Keratinocyte (primary cell): ENCODE measurements around the gene EFCAB12. TPM values are rescaled to one million over a fixed set of nuclear protein-coding genes. Genes with fewer than 3 reads are reported as not detected.

Experiments
- DNase-seq: peaks from one replicate; pipeline ENCODE4 v3.0.0-alpha.2; 2011; ENCODE audit warnings: low read depth, missing footprints, low spot score
- FAIRE-seq: peaks from 2 replicates; lab custom pipeline; 2011; peaks lifted over from hg19 to GRCh38; lab: Jason Lieb, UNC
- H2AFZ ChIP-seq: 2 replicates; pipeline ENCODE4 v1.6.0; 2012; ENCODE audit warnings: low read length, control low read depth, inconsistent platforms; ENCODE audit not compliant: control insufficient read depth
- H3K27ac ChIP-seq: 2 replicates; pipeline ENCODE4 v1.5.1; 2011; ENCODE audit warnings: low read length; ENCODE audit not compliant: control insufficient read depth, insufficient read depth
- H3K27me3 ChIP-seq: 3 replicates; pipeline ENCODE4 v1.6.0; 2011; ENCODE audit warnings: low read length; ENCODE audit not compliant: control insufficient read depth, insufficient read depth; ENCODE audit errors: extremely low read depth
- H3K36me3 ChIP-seq, 2 experiments: 2 replicates in 1 of 2; 3 replicates in 1 of 2; pipeline ENCODE4 v1.5.1; 2011; ENCODE audit warnings: low read length in 2 of 2, mild to moderate bottlenecking in 1 of 2; ENCODE audit not compliant: control insufficient read depth in 2 of 2, insufficient read depth in 2 of 2; ENCODE audit errors: extremely low read depth in 1 of 2
- H3K4me1 ChIP-seq: 3 replicates; pipeline ENCODE4 v1.5.1; 2011; ENCODE audit warnings: low read length; ENCODE audit not compliant: control insufficient read depth, insufficient read depth; ENCODE audit errors: extremely low read depth
- H3K4me2 ChIP-seq: 3 replicates; pipeline ENCODE4 v1.6.0; 2011; ENCODE audit warnings: low read depth, low read length; ENCODE audit not compliant: control insufficient read depth, insufficient read depth; ENCODE audit errors: extremely low read depth
- H3K4me3 ChIP-seq, 3 experiments: fragments of 200-600 bp in 1 of 3; sonication (generic) in 1 of 3; 2 replicates in 2 of 3; 3 replicates in 1 of 3; pipeline ENCODE4 v1.5.1; 2011 to 2016; ENCODE audit warnings: low read length in 3 of 3, mild to moderate bottlenecking in 3 of 3, control low read depth in 2 of 3, inconsistent platforms in 1 of 3, low read depth in 1 of 3, mixed read lengths in 1 of 3, mixed run types in 1 of 3, moderate library complexity in 1 of 3; ENCODE audit not compliant: control insufficient read depth in 2 of 3, insufficient read depth in 2 of 3; ENCODE audit errors: extremely low read depth in 1 of 3
- H3K79me2 ChIP-seq: 2 replicates; pipeline ENCODE4 v1.6.0; 2012; ENCODE audit warnings: low read length; ENCODE audit not compliant: control insufficient read depth, insufficient read depth
- H3K9ac ChIP-seq: 3 replicates; pipeline ENCODE4 v1.6.0; 2011; ENCODE audit warnings: low read length; ENCODE audit not compliant: control insufficient read depth, insufficient read depth; ENCODE audit errors: extremely low read depth
- H3K9me1 ChIP-seq: 3 replicates; pipeline ENCODE4 v1.6.0; 2011; ENCODE audit warnings: low read length; ENCODE audit not compliant: control insufficient read depth, insufficient read depth; ENCODE audit errors: extremely low read depth
- H3K9me3 ChIP-seq: 2 replicates; pipeline ENCODE4 v1.5.1; 2012; ENCODE audit warnings: low read depth, low read length; ENCODE audit not compliant: control insufficient read depth
- H4K20me1 ChIP-seq: 3 replicates; pipeline ENCODE4 v1.6.0; 2011; ENCODE audit warnings: low read length; ENCODE audit not compliant: control insufficient read depth, insufficient read depth; ENCODE audit errors: extremely low read depth
- CTCF ChIP-seq, 3 experiments: IDR thresholded peaks in 1 of 3; conservative IDR thresholded peaks in 1 of 3; optimal IDR thresholded peaks in 1 of 3; 2 replicates in 2 of 3; 3 replicates in 1 of 3; pipeline versions ENCODE3 to v1.5.1; 2011; ENCODE audit warnings: low read length in 3 of 3, mild to moderate bottlenecking in 3 of 3, moderate library complexity in 2 of 3, control low read depth in 1 of 3, inconsistent platforms in 1 of 3; ENCODE audit not compliant: insufficient read depth in 2 of 3; ENCODE audit errors: extremely low read depth in 1 of 3
- EZH2 ChIP-seq: IDR thresholded peaks from one replicate; pipeline ENCODE4 v1.6.1; 2012; ENCODE audit warnings: inconsistent platforms, mild to moderate bottlenecking, low read length, moderate library complexity
- dilution Hi-C: fragments of 300-500 bp; cut with MboI; formaldehyde crosslinking; loops from one replicate; pipeline ENCODE4 v1.7.0; 2020; ENCODE audit warnings: low sequenced_read_pairs; ENCODE audit not compliant: extremely low pct_ligation_motif_present
- polyA plus RNA-seq, 5 experiments: library from polyadenylated mRNA; depleted of rRNA in 3 of 5; stranded (reverse) in 3 of 5; stranded (forward) in 1 of 5; unstranded in 1 of 5; fragments of >200 nt; gene quantifications; 1 replicate in 1 of 5; 2 replicates in 3 of 5; 3 replicates in 1 of 5; pipeline versions ENCODE4 v1.2.1 to v1.2.3, GENCODE V29; 2011 to 2012; ENCODE audit warnings: missing spikeins in 2 of 5, low read depth in 1 of 5, low replicate concordance in 1 of 5

The EFCAB12 gene
- polyA plus RNA-seq, 1 donor (not counting 4 experiments of a cell fraction or from before 2014, with no cell fraction given): 0.34 TPM

DNA sequence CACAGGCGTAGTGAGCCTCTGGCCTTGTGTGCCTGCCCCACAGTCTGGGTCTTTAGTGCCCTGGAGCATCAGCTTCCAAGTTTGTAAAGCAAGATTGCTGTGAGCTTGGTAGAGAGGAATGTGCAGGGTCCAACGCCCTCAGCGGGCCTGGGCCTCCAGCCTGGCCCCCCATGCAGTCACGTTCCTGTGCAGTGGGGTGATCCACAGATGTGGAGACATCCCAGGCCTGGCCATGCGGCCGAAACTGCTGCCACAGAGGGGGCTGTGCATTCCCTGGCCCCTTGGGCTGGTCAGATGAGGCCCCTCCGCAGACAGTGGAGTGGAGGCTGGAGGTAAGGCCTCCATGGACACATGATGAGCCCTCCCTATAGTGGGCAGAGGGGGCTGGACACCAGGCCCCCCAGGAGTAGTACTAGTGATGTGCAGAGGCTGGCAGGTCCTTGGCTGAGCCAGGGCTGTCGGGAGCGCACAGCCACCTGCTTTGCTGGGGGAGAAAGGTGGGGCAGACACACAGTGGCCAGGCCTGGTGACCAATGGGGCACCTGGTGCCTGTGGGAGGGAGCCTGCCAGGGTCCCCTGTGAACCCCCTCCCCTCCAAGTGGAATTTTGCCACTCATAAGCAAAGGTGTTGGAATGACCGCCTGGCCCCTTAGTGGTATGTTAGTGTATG lies 71.5 kb downstream of the EFCAB12 start:
- Histone ChIP-seq H3K4me3 (no peak overlapping the region), H3K4me1 (peaks cover 3% of the 10 kb centered on the region), H3K9ac (no peak overlapping the region), H2AFZ (no peak overlapping the region), H3K27ac (no peak overlapping the region), H3K36me3 (no peaks in the 10 kb centered on the region), H3K9me1 (no peaks in the 10 kb centered on the region), H3K79me2 (no peaks in the 10 kb centered on the region), H4K20me1 (no peaks in the 10 kb centered on the region), H3K9me3 (no peaks in the 10 kb centered on the region), H3K4me2 (no peak overlapping the region), H3K27me3 (peaks cover 2% of the 10 kb centered on the region)
- FAIRE-seq (no peak), DNase-seq (no peak)
- TF ChIP-seq EZH2 (no peak), CTCF (optimal IDR thresholded peaks at IDR 0.05 in 1 of 3, IDR thresholded peaks at IDR 0.05 in 1 of 3, conservative IDR thresholded peaks at IDR 0.05 in 1 of 3; ENCODE audit: extremely low read depth in 1 of 3, insufficient read depth in 2 of 3, low read length in 3 of 3) (no peak)
- dilution Hi-C loops: no loop called here

GRCh38 chr3:129353589-129353941 lies 74.9 kb downstream of the EFCAB12 start:
- dilution Hi-C loops: no loop called here
- Histone ChIP-seq H3K4me2 (no peak overlapping the region), H4K20me1 (no peaks in the 10 kb centered on the region), H3K9me3 (no peaks in the 10 kb centered on the region), H3K27ac (no peak overlapping the region), H3K9ac (no peak overlapping the region), H3K79me2 (no peaks in the 10 kb centered on the region), H3K4me1 (peaks cover 3% of the 10 kb centered on the region), H3K9me1 (no peaks in the 10 kb centered on the region), H3K27me3 (peaks cover 6% of the 10 kb centered on the region), H3K36me3 (no peaks in the 10 kb centered on the region), H2AFZ (no peak overlapping the region), H3K4me3 (no peak overlapping the region)
- no peak for DNase-seq
- FAIRE-seq: no peak
- no peak for TF ChIP-seq EZH2
- TF ChIP-seq CTCF (optimal IDR thresholded peaks at IDR 0.05 in 1 of 3, IDR thresholded peaks at IDR 0.05 in 1 of 3, conservative IDR thresholded peaks at IDR 0.05 in 1 of 3; ENCODE audit: extremely low read depth in 1 of 3, insufficient read depth in 2 of 3, low read length in 3 of 3): no peak
